Neuronal stem cell (in vitro differentiated cells): ENCODE results near the gene IGF1R. TPM values are rescaled to one million over a fixed set of nuclear protein-coding genes. Genes with fewer than 3 reads are reported as not detected.

Source experiments
- DNase-seq: peaks from one replicate; pipeline ENCODE4 v3.0.0-alpha.2; 2013; ENCODE audit warnings: low spot score
- H2AFZ ChIP-seq: one replicate; pipeline ENCODE4 v1.6.1; 2013; ENCODE audit warnings: mild to moderate bottlenecking, low read length, inconsistent platforms
- H2AK5ac ChIP-seq: 2 replicates; pipeline ENCODE4 v1.6.1; 2013; ENCODE audit warnings: low read depth, mild to moderate bottlenecking, inconsistent platforms, low read length, moderate library complexity, mixed read lengths
- H2BK120ac ChIP-seq: 2 replicates; pipeline ENCODE4 v1.6.1; 2013; ENCODE audit warnings: low read depth, mild to moderate bottlenecking, inconsistent platforms, low read length, moderate library complexity, mixed read lengths
- H2BK12ac ChIP-seq: one replicate; pipeline ENCODE4 v1.6.1; 2013; ENCODE audit warnings: low read length, inconsistent platforms
- H2BK15ac ChIP-seq: 2 replicates; pipeline ENCODE4 v1.6.1; 2013; ENCODE audit warnings: mild to moderate bottlenecking, low read length, inconsistent platforms, mixed read lengths
- H2BK5ac ChIP-seq: one replicate; pipeline ENCODE4 v1.6.1; 2013; ENCODE audit warnings: inconsistent platforms, mild to moderate bottlenecking, low read length, moderate library complexity
- H3K14ac ChIP-seq: one replicate; pipeline ENCODE4 v1.6.1; 2013; ENCODE audit warnings: low read length, inconsistent platforms
- H3K18ac ChIP-seq: 2 replicates; pipeline ENCODE4 v1.6.1; 2013; ENCODE audit warnings: low read length, inconsistent platforms
- H3K23ac ChIP-seq: 2 replicates; pipeline ENCODE4 v1.6.1; 2013; ENCODE audit warnings: low read depth, mild to moderate bottlenecking, mixed read lengths, low read length, inconsistent platforms; ENCODE audit not compliant: poor library complexity
- H3K27ac ChIP-seq: replicated peaks from 3 replicates; pipeline ENCODE4 v1.5.1; 2013; ENCODE audit warnings: low read length, inconsistent platforms
- H3K27me3 ChIP-seq, 3 experiments: 2 replicates each; pipeline ENCODE4 v1.6.1; 2013; ENCODE audit warnings: low read length in 3 of 3, mild to moderate bottlenecking in 2 of 3, inconsistent platforms in 1 of 3, low read depth in 1 of 3, mixed read lengths in 1 of 3, moderate library complexity in 1 of 3; ENCODE audit not compliant: control insufficient read depth in 3 of 3, insufficient read depth in 3 of 3
- H3K36me3 ChIP-seq, 2 donors: replicated peaks in 1 of 2; 2 replicates each; pipeline ENCODE4 v1.6.1; 2013; ENCODE audit warnings: low read length in 2 of 2; ENCODE audit not compliant: control insufficient read depth in 2 of 2, insufficient read depth in 2 of 2
- H3K4ac ChIP-seq: 2 replicates; pipeline ENCODE4 v1.6.1; 2013; ENCODE audit warnings: inconsistent platforms, mild to moderate bottlenecking, low read length, moderate library complexity
- H3K4me1 ChIP-seq, 2 donors: 1 replicate in 1 of 2; 2 replicates in 1 of 2; pipeline ENCODE4 v1.6.1; 2013; ENCODE audit warnings: low read length in 2 of 2, low read depth in 1 of 2; ENCODE audit not compliant: control insufficient read depth in 2 of 2, insufficient read depth in 1 of 2
- H3K4me2 ChIP-seq: one replicate; pipeline ENCODE4 v1.6.1; 2013; ENCODE audit warnings: mild to moderate bottlenecking, low read length, inconsistent platforms; ENCODE audit not compliant: insufficient read depth, poor library complexity, severe bottlenecking
- H3K4me3 ChIP-seq, 2 donors: 2 replicates each; pipeline ENCODE4 v1.5.1; 2013; ENCODE audit warnings: low read length in 2 of 2, mild to moderate bottlenecking in 2 of 2, inconsistent platforms in 1 of 2, moderate library complexity in 1 of 2
- H3K79me1 ChIP-seq: one replicate; pipeline ENCODE4 v1.6.1; 2013; ENCODE audit warnings: low read depth, mild to moderate bottlenecking, inconsistent platforms, low read length, moderate library complexity
- H3K9ac ChIP-seq: one replicate; pipeline ENCODE4 v1.6.1; 2013; ENCODE audit warnings: mild to moderate bottlenecking, low read depth, low read length, inconsistent platforms; ENCODE audit not compliant: poor library complexity
- H3K9me3 ChIP-seq, 2 donors: replicated peaks in 1 of 2; 2 replicates each; pipeline versions ENCODE3 to v1.6.1; 2013; ENCODE audit warnings: low read length in 2 of 2, mild to moderate bottlenecking in 2 of 2, inconsistent platforms in 1 of 2, low read depth in 1 of 2, mixed read lengths in 1 of 2, moderate library complexity in 1 of 2; ENCODE audit not compliant: control insufficient read depth in 2 of 2, insufficient read depth in 1 of 2
- H4K8ac ChIP-seq: one replicate; pipeline ENCODE4 v1.6.1; 2013; ENCODE audit warnings: low read depth, mild to moderate bottlenecking, inconsistent platforms, low read length, moderate library complexity
- H4K91ac ChIP-seq: one replicate; pipeline ENCODE4 v1.6.1; 2013; ENCODE audit warnings: low read length, low read depth, mild to moderate bottlenecking, inconsistent platforms; ENCODE audit not compliant: poor library complexity
- WGBS, 2 donors: extraction: QIAGEN DNeasy Blood & Tissue Kit; methylation state at CpG; one replicate each; pipeline ENCODE4 v1.1.7; 2013; ENCODE audit warnings: missing lambda C conversion rate in 2 of 2, mixed read lengths in 1 of 2; ENCODE audit not compliant: insufficient read length in 2 of 2, insufficient replicate concordance in 1 of 2; ENCODE audit errors: extremely low coverage in 2 of 2; 5-methylcytosine and 5-hydroxymethylcytosine counted together
- small RNA-seq: library from polyadenylated mRNA; stranded (forward); fragments of <200 nt; extraction: miRNeasy Mini kit (QIAGEN cat#:217004); gene quantifications from one replicate; pipeline ENCODE3, GENCODE V24; 2013; ENCODE audit not compliant: insufficient read depth

IGF1R gene

GRCh38 chr15:99009741-99010330, 361.5 kb downstream of the IGF1R start:
- no peak overlapping the region for H3K4me3 ChIP-seq
- H3K9me3 ChIP-seq: no peaks in the 10 kb centered on the region
- peaks cover 0 to 3% of the 10 kb centered on the region in 2 donors for H3K4me1 ChIP-seq
- no peak overlapping the region for H2BK12ac ChIP-seq
- no peak overlapping the region for H3K18ac ChIP-seq
- no peak overlapping the region for H3K9ac ChIP-seq
- no peak for DNase-seq
- WGBS, 2 donors: no CpG with 5 or more reads among the region's 8 CpGs
- H3K27ac ChIP-seq: no peak overlapping the region
- no peak overlapping the region for H3K4ac ChIP-seq
- no peaks in the 10 kb centered on the region for H3K79me1 ChIP-seq
- no peak overlapping the region for H2BK5ac ChIP-seq
- H2AK5ac ChIP-seq: no peak overlapping the region
- H4K91ac ChIP-seq: no peak overlapping the region
- H3K4me2 ChIP-seq: no peak overlapping the region
- no peak overlapping the region for H3K23ac ChIP-seq
- H3K27me3 ChIP-seq: peaks cover 0 to 11% (median 8%) of the 10 kb centered on the region in 3 experiments
- H3K36me3 ChIP-seq: no peaks in the 10 kb centered on the region
- H4K8ac ChIP-seq: no peak overlapping the region
- no peak overlapping the region for H3K14ac ChIP-seq
- no peak overlapping the region for H2AFZ ChIP-seq
- no peak overlapping the region for H2BK15ac ChIP-seq
- H2BK120ac ChIP-seq: no peak overlapping the region

GRCh38 chr15:99010768-99011167, 362.4 kb downstream of the IGF1R start:
- no peak overlapping the region for H2BK5ac ChIP-seq
- no peak overlapping the region for H2AFZ ChIP-seq
- H3K79me1 ChIP-seq: no peaks in the 10 kb centered on the region
- H2BK15ac ChIP-seq: no peak overlapping the region
- no peak overlapping the region for H3K9ac ChIP-seq
- no peaks in the 10 kb centered on the region for H3K9me3 ChIP-seq
- H3K36me3 ChIP-seq: no peaks in the 10 kb centered on the region
- no peak overlapping the region for H3K4me3 ChIP-seq
- DNase-seq: no peak
- H3K27ac ChIP-seq: no peak overlapping the region
- H2BK120ac ChIP-seq: no peak overlapping the region
- no peak overlapping the region for H3K23ac ChIP-seq
- no peak overlapping the region for H2AK5ac ChIP-seq
- no peak overlapping the region for H4K8ac ChIP-seq
- no CpG with 5 or more reads among the region's 2 CpGs for WGBS, 2 donors
- no peak overlapping the region for H3K14ac ChIP-seq
- H3K18ac ChIP-seq: no peak overlapping the region
- no peak overlapping the region for H3K4ac ChIP-seq
- H3K4me2 ChIP-seq: no peak overlapping the region
- H3K4me1 ChIP-seq: peaks cover 2 to 3% of the 10 kb centered on the region in 2 donors
- peaks cover 0 to 14% (median 6%) of the 10 kb centered on the region in 3 experiments for H3K27me3 ChIP-seq
- H4K91ac ChIP-seq: no peak overlapping the region
- H2BK12ac ChIP-seq: no peak overlapping the region

Small RNA genes lying within 50 kb of the gene (small RNA-seq; reads per million reads assigned to genes)
- gene MIR4714: not detected
